Cerebellar cortex (tissue), 1 donor: Measurements from ENCODE around the gene KCNH3.
"Not testable (repeated sequence)": the region's sequence is repeated elsewhere in the genome, so short reads cannot be mapped to it uniquely, and the experiment has no call there.

Experiments
- DNase-seq: peaks from one replicate; pipeline ENCODE4 v3.0.0-alpha.2; 2015; ENCODE audit warnings: low spot score

The KCNH3 gene

GRCh38 chr12:49525942-49526341, 12.9 kb upstream of the KCNH3 start:
- DNase-seq: no peak

DNA sequence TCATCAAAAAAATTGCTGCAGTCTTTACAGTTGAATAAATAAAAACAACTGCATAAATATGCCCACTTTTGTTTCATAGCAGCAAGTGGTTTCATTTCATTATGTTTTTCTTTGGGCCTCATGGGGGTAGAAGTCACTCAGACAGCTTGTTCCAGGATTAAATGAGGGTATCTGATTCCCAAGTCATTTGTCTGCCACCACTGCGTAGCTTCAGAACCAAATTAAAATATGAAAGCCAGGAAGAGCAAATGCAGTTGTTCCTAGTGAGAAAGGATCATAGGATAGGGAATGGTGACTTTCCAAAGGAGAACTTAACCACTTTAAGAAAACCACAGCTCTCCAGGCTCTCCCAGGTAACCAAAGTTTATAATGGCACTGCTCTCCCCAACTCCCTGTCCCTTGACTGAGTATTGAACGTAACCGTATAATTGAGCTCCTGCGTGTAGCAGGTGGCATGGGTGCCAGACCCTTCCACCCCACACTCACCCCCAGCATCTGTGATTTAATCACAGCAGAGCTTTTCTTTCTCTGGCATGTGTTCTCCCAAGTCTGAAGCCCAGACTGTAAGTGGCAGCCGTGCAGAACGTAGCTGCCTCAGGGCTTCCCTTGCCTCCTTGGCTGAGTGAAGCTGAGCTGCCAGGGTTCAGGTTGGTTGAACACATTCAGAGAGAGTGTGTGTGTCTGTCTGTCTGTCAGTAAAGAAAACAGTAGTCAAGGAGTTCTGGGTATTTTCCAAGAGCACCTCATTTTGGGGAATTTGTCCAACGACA, 11.3 kb upstream of the KCNH3 start:
- no peak for DNase-seq

- no peak for DNase-seq
These were observed 9.4 kb upstream of the KCNH3 start for GRCh38 chr12:49529414-49529813.

DNA sequence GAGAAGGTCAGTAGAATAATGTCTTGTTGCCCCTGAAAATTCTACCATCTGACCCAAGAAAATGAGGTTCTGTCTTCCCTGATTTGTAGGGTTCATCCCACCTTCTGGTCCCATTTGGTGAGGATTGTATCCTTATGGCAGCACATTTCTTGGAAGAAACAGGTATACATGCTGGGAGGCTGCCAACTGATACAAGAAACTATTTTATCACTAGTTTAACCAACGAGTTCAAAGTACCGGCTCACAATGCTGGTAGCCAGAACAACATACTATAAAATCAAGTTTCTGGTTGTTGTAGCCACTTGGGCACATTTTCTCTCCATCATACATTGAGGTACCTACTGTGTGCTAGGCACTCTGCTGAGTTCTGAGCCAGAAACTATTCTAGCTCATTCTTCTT, 7.1 kb upstream of the KCNH3 start:
- no peak for DNase-seq

GRCh38 chr12:49533331-49533730, 5.5 kb upstream of the KCNH3 start:
- DNase-seq: peak; percentile 55

GRCh38 chr12:49534122-49534521, 4.7 kb upstream of the KCNH3 start:
- not testable (repeated sequence) for DNase-seq

DNA sequence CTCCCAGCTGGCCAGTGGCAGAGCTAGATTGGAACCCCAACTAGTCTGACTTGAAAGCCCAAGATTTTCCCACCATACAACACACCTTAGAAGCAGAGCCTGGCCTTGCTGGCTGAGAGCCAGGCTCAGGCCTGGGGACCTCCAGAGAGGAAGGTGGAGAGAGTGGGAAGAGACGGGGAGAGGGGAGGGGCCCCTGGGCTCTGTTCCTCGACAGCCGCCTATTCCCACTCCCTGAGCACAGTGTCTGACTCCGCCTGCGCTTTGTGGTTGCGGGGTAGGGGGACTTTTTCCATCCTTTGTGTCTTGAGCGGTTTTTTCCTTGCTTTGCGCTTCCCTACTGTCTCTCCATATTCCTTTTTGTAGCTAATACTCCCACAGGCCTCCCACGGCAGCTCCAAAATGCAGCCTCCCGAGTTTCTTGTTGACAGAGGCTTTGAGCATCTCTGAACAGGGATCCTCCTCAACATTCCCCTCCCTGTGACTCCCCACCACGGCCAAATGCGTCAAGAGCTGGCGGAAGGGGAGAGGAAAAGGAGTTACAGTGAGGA, 4.0 kb upstream of the KCNH3 start:
- DNase-seq: no peak

- no peak for DNase-seq
These were observed 2.8 kb upstream of the KCNH3 start for GRCh38 chr12:49535921-49536525.

- no peak for DNase-seq
These were observed 2.2 kb upstream of the KCNH3 start for GRCh38 chr12:49536526-49537071.

GRCh38 chr12:49537231-49537751, 1.5 kb upstream of the KCNH3 start:
- DNase-seq: no peak

GRCh38 chr12:49537752-49538509, 899 bp upstream of the KCNH3 start:
- DNase-seq: no peak

- DNase-seq: no peak
These were observed 787 bp downstream of the KCNH3 start for GRCh38 chr12:49539406-49540228.

DNA sequence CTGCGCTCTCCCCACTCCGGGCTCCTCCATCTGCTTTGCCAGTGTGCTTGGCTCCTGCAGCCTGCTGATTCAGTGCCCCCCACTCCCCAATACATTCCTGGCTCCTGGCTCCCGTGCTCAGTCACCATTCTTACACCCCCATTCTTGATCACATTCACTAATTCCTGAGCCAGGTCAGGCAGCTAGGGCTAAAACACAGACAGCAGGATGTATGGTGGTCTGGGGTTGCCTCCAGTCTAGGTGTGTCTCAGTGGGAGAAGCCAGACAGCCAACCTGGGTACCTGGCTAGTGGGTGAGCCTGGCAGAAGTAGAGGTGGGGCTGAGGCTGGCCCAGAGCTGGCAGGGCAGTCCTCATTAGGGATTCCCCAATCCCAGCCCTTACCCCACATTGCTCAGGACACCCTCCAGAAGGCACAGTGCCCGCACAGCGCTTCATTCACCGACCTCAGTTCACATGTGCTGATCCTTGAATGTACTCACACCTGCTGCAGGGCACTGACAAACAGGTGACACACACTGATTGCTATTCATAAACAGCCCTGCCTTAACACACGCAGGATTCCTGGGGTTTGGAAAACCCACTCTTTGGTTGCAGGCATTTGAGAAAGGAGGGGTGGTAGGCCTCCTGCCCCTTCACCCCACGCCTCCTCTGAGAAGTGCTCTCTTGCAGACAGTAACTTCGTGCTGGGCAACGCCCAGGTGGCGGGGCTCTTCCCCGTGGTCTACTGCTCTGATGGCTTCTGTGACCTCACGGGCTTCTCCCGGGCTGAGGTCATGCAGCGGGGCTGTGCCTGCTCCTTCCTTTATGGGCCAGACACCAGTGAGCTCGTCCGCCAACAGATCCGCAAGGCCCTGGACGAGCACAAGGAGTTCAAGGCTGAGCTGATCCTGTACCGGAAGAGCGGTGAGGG, 1.7 kb downstream of the KCNH3 start:
- DNase-seq: no peak

DNA sequence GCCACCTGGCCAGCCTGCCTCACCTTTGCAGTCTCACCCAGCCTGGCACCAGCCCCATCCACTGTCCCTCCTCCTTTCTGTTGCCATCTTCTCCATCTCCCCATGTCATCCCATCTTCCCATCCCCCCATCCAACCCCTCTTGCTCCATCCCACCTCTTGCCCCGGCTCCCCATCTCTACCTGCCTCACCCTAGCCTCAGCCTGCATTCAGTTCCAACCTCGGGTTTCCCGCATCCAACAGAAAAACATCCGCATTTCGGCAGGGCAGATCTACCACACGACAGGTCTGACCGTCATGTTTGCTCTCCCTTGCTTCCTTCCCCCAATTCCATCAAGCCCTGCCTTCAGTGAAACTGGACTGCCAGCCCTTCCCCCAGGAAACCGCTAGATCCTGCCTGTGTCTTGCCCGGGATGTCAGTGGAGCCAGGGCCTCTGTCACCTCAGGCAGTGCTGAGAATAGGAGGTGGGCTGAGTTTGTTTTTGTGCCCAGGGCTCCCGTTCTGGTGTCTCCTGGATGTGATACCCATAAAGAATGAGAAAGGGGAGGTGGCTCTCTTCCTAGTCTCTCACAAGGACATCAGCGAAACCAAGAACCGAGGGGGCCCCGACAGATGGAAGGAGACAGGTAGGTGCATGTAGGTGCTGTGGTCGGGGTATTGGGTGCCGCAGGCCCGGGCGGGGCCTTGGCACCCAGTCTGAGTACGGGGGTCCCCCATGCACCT, 2.5 kb downstream of the KCNH3 start:
- no peak for DNase-seq

- DNase-seq: no peak
These were observed 3.2 kb downstream of the KCNH3 start for GRCh38 chr12:49541911-49542505.

DNA sequence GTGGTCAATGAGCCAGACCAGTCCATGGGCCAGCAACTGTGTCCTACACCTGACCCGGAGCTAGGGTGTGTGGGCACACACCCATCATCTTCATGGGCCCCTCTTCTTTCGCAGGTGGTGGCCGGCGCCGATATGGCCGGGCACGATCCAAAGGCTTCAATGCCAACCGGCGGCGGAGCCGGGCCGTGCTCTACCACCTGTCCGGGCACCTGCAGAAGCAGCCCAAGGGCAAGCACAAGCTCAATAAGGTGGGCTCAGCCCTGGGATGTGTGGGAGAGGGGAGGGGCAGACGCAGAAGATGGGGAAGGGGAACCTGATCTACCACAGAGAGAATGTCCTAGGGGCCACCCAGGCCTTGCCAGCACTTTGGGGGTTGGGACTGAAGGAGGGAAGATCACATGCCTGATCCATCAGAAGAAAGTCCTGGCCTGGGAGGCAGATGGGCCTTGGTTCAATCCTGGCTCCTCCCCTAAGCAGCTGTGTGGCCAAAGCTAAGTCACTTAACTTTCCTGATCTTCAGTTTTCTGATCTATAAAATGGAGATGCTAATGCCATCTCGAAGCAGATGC, 3.8 kb downstream of the KCNH3 start:
- no peak for DNase-seq

DNA sequence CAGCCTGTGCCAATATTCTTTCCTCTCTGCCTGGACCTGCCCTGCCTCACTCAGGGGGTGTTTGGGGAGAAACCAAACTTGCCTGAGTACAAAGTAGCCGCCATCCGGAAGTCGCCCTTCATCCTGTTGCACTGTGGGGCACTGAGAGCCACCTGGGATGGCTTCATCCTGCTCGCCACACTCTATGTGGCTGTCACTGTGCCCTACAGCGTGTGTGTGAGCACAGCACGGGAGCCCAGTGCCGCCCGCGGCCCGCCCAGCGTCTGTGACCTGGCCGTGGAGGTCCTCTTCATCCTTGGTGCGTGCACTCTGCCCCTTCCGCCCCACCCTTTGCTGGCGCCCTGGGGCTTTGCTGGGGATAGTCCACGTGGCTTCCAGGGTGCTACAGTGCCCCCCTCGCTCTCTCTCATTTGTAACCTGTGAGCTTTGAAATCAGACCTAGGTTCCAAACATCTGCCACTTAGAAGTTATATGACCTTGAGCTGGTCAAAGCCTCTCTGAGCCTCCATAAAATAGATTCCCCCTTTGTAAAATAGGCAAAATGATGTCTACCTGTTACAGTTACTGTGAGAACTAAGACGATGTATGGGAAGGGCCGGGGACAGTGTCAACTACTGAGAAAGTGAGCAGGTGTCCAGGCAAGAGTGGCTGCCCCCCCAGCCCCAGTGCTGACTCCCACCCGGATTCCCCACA, 4.5 kb downstream of the KCNH3 start:
- no peak for DNase-seq
